Ureter (tissue), 1 donor: Measurements from ENCODE around the gene FNBP1. TPM values are rescaled to one million over a fixed set of nuclear protein-coding genes. Genes with fewer than 3 reads are reported as not detected.

ENCODE experiments used
- DNase-seq: peaks from one replicate; pipeline ENCODE4 v3.0.0-alpha.2; 2020; ENCODE audit warnings: low spot score
- total RNA-seq: library from RNA; stranded (reverse); gene quantifications from one replicate; pipeline ENCODE4 v1.2.4, GENCODE V29; 2023
- donor health status: DM: yes; HTN: yes; CAD: no.

Gene FNBP1
- total RNA-seq, 1 donor from 2014 or later, result 71.7 TPM

GRCh38 chr9:129875687-129876395 is 167.1 kb downstream of the FNBP1 start:
- no peak for DNase-seq

GRCh38 chr9:129875181-129875611 is 167.8 kb downstream of the FNBP1 start:
- DNase-seq, result no peak

DNA sequence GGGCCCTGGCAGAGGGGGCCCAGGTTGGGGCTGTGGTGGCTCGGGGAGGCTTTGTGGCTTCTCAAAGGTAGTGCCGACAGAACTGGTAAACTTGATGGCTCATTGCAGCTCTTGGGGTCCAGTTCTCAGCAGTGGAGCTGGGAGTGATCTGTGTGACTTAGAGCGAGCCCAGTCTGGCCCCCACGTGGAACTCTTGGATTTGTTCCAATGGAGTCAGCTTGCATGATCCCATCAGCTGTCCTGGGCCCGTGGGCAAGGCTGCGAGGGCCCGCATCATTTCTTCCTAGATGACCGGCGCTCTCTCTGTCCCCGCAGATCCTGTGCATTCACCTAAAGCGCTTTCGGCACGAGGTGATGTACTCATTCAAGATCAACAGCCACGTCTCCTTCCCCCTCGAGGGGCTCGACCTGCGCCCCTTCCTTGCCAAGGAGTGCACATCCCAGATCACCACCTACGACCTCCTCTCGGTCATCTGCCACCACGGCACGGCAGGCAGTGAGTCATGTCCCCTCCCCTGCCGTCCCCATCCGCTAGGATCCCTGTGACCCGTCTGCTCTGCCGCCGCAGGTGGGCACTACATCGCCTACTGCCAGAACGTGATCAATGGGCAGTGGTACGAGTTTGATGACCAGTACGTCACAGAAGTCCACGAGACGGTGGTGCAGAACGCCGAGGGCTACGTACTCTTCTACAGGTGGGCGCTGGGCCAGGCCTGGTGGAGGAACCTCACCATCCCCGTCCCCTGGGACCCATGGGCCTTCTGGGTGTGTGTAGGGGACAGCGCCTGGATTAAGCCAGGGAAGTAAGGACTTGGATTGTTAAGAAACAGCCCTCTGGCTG is 168.5 kb downstream of the FNBP1 start:
- no peak for DNase-seq

GRCh38 chr9:129873563-129874190 is 169.3 kb downstream of the FNBP1 start:
- DNase-seq, result no peak

GRCh38 chr9:129871046-129871445 is 171.9 kb downstream of the FNBP1 start:
- DNase-seq, result no peak

GRCh38 chr9:129869585-129870501 is 173.1 kb downstream of the FNBP1 start:
- DNase-seq, result no peak

DNA sequence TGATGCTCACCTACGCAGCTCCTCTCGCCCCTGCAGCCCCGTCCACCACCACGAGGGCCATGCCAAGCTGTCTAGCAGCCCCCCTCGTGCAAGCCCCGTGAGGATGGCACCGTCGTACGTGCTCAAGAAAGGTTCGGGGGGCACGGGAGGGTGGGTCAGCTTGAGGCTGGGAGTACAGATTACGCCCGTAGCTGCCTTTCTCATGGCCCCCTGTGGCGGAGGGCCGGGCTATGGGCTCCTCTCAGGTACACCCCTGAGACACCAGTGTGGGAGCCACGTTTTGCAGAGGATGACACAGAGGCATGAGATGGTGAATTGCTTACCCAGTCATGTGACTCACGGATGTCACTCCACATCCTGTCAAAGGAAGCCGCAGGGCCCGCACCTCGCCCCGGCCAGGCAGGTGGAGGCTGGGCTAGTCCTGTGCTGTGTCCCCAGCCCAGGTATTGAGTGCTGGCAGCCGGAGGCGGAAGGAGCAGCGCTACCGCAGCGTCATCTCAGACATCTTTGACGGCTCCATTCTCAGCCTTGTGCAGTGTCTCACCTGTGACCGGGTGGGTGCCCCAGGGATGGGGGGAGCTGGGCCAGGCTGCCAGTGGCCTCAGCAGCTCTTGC is 174.0 kb downstream of the FNBP1 start:
- DNase-seq, result no peak

- DNase-seq, result no peak
These were observed 174.7 kb downstream of the FNBP1 start for GRCh38 chr9:129868023-129868871.

- no peak for DNase-seq
These were observed 175.6 kb downstream of the FNBP1 start for GRCh38 chr9:129867136-129868022.

GRCh38 chr9:129866394-129867135 is 176.4 kb downstream of the FNBP1 start:
- no peak for DNase-seq

- no peak for DNase-seq
These were observed 177.2 kb downstream of the FNBP1 start for GRCh38 chr9:129865668-129866320.

GRCh38 chr9:129864991-129865647 is 177.9 kb downstream of the FNBP1 start:
- no peak for DNase-seq

DNA sequence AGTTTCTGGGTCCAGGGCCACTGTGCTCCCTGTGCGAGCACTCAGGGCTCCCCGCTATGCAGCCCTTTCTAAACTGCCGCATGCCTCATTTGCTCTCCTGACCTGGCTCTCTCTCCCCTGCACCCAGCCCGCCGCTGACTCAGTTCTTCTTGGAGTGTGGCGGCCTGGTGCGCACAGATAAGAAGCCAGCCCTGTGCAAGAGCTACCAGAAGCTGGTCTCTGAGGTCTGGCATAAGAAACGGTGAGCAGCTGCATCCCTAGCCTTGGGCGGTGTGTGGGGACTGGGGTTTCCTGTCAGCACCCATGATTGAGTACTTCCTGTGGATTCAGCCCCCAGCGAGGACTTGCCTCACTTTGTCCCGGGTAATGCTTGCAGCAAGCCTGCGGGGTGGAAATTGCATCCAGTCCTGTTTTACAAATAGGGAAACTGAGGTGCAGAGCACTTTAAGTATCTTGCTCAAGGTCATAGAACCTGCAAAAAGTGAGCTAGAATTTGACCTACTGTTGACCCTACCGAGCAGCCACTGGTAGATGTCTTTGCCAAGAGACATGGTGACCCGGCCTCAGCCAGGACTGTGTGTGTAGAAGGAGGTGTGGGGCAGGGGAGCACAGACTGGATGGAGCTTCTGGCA is 179.8 kb downstream of the FNBP1 start:
- no peak for DNase-seq

DNA sequence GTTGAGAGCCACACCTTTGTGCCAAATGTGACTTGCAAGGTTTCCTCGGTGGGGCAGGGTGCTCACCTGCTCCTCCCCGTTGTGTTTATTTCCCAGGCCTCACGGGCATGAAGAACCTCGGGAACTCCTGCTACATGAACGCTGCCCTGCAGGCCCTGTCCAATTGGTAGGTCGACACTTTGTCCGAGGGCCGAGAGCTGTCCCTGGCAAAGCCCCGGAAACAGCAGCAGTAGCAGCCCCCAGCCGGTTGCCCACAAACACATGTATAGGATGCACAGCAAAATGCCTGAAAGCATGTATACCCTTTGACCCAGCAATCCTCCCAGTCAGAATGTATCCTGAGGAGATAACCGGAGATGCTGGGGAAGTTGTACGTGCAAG is 181.6 kb downstream of the FNBP1 start:
- DNase-seq, result no peak

- no peak for DNase-seq
These were observed 182.1 kb downstream of the FNBP1 start for GRCh38 chr9:129860653-129861446.
